Peyer's patch (tissue), 4 donors: Measurements from ENCODE around the gene PRODH. TPM values are rescaled to one million over a fixed set of nuclear protein-coding genes. Genes with fewer than 3 reads are reported as not detected.
"Not testable (repeated sequence)": the region's sequence is repeated elsewhere in the genome, so short reads cannot be mapped to it uniquely, and the experiment has no call there.

Source experiments
- DNase-seq, 3 donors: peaks; one replicate each; pipeline ENCODE4 v3.0.0-alpha.2; 2017 to 2019
- H3K27ac ChIP-seq, 4 donors: fragments of 200-600 bp; sonication (generic); one replicate each; pipeline ENCODE4 v1.5.1; 2016 to 2019
- H3K27me3 ChIP-seq, 2 donors: fragments of 200-600 bp; sonication (generic); one replicate each; pipeline ENCODE4 v1.5.1; 2019
- H3K36me3 ChIP-seq, 3 donors: fragments of 200-600 bp; sonication (generic); one replicate each; pipeline ENCODE4 v1.5.1; 2016 to 2019
- H3K4me1 ChIP-seq, 4 donors: fragments of 200-600 bp; sonication (generic); one replicate each; pipeline ENCODE4 v1.5.1; 2016 to 2019
- H3K4me3 ChIP-seq, 4 donors: fragments of 200-600 bp; sonication (generic); 1 replicate in 3 of 4; 2 replicates in 1 of 4; pipeline ENCODE4 v1.5.1; 2016 to 2019; ENCODE audit warnings: mild to moderate bottlenecking in 1 of 4
- H3K9me3 ChIP-seq, 4 donors: fragments of 200-600 bp; sonication (generic); one replicate each; pipeline ENCODE4 v1.5.1; 2016 to 2019; ENCODE audit warnings: mild to moderate bottlenecking in 1 of 4
- POLR2A ChIP-seq, 2 donors: fragments of 450-650 bp; IDR thresholded peaks; one replicate each; pipeline ENCODE4 v1.5.1; 2017; ENCODE audit warnings: antibody characterized with exemption in 2 of 2, mild to moderate bottlenecking in 2 of 2, moderate library complexity in 2 of 2
- total RNA-seq, 4 donors: library from RNA; depleted of rRNA; stranded (reverse); fragments of >200 nt; gene quantifications; one replicate each; pipeline ENCODE4 v1.1.0, GENCODE V29; 2016
- TF ChIP-seq, protein P1 (sequence below), 6 experiments: fragments of 450-650 bp in 4 of 6; fragments of 200-600 bp in 2 of 6; sonication (generic) in 1 of 6; IDR thresholded peaks; one replicate each; pipeline ENCODE4 v1.5.1; 2017 to 2019; ENCODE audit warnings: antibody characterized with exemption in 6 of 6, mild to moderate bottlenecking in 3 of 6, moderate library complexity in 1 of 6

Gene PRODH
- total RNA-seq, 4 donors from 2014 or later: 12.4 to 360 (median 207) TPM

DNA sequence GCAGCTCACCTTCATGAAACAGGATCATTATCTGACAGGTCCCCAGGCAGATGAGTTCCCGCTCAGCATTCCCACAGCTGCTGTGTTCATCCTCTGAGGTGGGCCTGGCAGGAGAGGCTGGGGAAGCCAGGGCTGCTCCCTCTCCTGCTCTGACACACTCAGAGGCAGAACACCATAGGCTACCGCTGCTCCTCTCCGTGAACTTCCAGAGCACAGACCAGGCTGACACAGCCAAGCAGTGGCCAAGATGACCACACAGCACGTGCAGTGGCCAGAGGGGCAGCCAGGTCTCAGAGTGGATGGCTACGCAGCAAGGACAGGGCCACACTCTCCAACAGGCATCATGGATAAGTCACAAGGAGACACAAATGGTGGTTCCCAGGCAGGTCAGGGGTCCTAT lies 8.5 kb downstream of the PRODH start:
- H3K4me1 ChIP-seq: no peaks in the 10 kb centered on the region
- no peak for DNase-seq
- no peaks in the 10 kb centered on the region for H3K9me3 ChIP-seq
- no peaks in the 10 kb centered on the region for H3K27me3 ChIP-seq
- H3K27ac ChIP-seq: no peak overlapping the region
- H3K36me3 ChIP-seq: no peaks in the 10 kb centered on the region
- TF ChIP-seq POLR2A (IDR thresholded peaks at IDR 0.05): no peak
- TF ChIP-seq, protein P1, sequence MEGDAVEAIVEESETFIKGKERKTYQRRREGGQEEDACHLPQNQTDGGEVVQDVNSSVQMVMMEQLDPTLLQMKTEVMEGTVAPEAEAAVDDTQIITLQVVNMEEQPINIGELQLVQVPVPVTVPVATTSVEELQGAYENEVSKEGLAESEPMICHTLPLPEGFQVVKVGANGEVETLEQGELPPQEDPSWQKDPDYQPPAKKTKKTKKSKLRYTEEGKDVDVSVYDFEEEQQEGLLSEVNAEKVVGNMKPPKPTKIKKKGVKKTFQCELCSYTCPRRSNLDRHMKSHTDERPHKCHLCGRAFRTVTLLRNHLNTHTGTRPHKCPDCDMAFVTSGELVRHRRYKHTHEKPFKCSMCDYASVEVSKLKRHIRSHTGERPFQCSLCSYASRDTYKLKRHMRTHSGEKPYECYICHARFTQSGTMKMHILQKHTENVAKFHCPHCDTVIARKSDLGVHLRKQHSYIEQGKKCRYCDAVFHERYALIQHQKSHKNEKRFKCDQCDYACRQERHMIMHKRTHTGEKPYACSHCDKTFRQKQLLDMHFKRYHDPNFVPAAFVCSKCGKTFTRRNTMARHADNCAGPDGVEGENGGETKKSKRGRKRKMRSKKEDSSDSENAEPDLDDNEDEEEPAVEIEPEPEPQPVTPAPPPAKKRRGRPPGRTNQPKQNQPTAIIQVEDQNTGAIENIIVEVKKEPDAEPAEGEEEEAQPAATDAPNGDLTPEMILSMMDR (IDR thresholded peaks at IDR 0.05): no peak
- no peak overlapping the region for H3K4me3 ChIP-seq

DNA sequence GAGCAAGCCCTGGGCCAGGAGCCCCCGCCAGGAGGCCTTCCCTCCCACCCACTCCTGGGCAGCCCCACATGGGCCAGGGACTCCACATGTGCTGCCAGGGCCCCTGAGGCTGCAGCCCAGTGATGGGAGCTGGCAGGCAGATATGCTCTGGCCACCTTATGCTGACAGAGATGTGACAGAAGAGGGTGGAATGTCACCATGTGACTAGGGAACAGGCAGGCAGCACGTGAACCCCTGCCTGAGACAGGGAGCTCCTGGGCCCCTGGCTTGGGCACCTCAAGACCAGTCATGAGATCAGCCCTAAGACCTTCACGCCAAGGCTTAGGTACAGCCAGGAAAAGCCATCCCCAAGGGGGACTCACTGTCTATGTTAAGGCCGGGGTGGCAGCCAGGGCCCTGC lies 9.1 kb downstream of the PRODH start:
- H3K27me3 ChIP-seq: no peaks in the 10 kb centered on the region
- H3K36me3 ChIP-seq: no peaks in the 10 kb centered on the region
- H3K9me3 ChIP-seq: no peaks in the 10 kb centered on the region
- no peak for TF ChIP-seq POLR2A (IDR thresholded peaks at IDR 0.05)
- TF ChIP-seq, protein P1 (IDR thresholded peaks at IDR 0.05): no peak
- H3K4me3 ChIP-seq: no peak overlapping the region
- no peak for DNase-seq
- no peaks in the 10 kb centered on the region for H3K4me1 ChIP-seq
- H3K27ac ChIP-seq: no peak overlapping the region

DNA sequence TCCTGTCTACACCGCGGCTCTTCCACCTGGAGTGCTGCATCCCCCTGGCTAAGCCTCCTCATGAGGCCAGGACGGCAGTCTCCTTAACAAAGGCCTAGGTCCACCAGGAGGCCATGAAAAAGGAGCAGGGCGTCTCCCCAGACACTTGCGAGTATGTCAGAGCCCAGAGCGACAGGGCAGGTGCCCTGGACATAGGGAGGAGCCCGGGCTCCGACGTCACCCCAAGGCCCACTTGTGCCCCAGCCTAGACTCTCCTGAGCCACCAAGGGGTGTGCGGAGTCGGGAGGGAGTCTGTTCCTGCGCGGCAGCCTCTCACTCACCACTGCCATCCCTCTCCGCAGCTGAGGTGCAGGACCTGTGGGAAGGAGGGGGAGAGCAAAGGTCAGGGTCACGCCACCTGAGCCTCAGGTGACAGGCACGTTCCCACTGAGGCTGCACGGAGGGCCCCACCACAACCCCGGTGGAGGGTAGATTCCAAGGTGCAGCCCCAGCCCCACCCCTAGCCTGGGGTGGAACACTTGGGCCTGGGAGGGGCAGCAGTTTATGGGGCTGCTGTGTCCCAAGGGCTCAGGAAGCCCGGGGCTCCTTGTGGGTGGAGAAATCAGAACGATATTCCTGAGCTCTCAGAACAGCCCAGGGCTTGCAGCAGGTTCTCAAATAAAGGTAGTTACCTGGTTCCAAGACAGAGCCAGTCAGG lies 10.6 kb downstream of the PRODH start:
- no peaks in the 10 kb centered on the region for H3K36me3 ChIP-seq
- H3K27me3 ChIP-seq: no peaks in the 10 kb centered on the region
- peak overlapping the region in 2 of 4 donors; percentile 67 to 77 for H3K27ac ChIP-seq
- no peaks in the 10 kb centered on the region for H3K9me3 ChIP-seq
- no peak for TF ChIP-seq POLR2A (IDR thresholded peaks at IDR 0.05)
- TF ChIP-seq, protein P1 (IDR thresholded peaks at IDR 0.05): no peak
- DNase-seq: no peak
- H3K4me1 ChIP-seq: no peaks in the 10 kb centered on the region
- no peak overlapping the region for H3K4me3 ChIP-seq

DNA sequence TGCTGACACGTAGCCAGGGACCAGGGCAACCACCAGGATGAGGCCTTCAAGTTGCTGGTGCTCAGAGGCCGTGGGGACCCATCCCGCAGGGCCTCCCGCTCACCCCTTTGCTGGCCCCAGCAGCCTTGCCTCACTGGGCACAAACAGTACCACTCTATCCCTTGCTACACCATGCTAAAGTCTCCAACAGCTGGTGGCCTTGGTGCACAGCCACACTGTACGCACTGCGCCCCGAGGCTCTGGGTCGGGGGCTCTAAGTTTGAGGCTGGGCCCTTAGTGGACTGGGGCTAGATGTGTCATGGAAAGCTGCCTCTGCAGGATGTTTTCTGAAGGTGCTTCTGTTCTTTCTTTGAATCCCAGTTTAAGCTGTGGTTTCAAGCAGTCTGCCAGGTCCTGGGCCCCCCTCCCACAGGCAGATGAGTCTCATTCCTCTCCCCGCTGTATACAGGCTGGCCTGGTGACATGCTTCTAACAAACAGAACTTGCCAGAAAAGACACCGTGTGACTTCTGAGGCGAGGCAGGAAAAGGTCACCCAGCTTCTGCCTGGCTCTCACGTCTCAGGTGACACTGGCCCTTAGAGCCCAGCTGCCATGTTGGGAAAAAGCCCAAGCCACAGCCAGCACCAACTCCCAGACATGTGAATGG lies 15.7 kb downstream of the PRODH start:
- not testable (repeated sequence) for H3K4me3 ChIP-seq, DNase-seq, H3K36me3 ChIP-seq, H3K4me1 ChIP-seq, H3K27me3 ChIP-seq, H3K9me3 ChIP-seq, H3K27ac ChIP-seq

DNA sequence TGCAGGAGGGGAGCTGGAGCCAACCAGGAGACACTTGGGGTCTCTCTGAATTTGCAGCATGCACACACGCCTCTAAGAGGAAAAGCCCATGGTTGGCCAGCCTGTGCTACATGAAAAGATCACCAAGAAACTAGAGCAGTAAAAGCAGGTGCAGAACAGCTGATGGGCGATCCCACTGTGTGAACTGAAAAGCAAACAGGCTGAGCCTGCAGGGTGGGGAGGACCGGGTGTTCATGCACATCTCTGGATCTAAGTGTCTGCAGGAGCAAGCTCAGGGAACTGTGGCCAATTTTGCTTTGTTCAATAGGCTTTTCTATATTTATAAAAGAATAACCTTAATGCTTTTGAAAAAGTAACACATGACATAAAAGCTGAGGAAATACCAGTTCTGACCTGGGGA lies 18.3 kb downstream of the PRODH start:
- H3K36me3 ChIP-seq, H3K27ac ChIP-seq, H3K4me3 ChIP-seq, H3K27me3 ChIP-seq, H3K9me3 ChIP-seq, DNase-seq, H3K4me1 ChIP-seq: not testable (repeated sequence)

DNA sequence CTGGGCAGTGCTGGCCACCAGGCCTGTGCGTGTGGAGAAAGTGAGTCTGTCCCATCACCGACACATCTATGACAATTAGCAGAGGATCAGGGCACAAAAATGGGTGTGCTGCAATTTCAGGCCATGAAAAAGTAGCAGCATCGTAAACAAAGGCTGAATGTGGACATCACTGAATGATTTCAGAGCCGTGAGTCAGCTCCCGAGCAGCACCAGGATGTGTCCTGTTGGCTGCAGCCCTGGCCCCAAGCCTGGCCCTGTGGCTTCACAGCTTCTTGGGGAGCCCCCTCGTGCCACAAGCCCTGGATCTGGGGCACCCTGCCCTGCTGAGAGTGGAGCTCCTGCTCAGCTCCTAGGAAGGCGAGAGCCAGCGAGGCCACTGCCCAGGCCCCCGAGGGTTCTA lies 20.5 kb downstream of the PRODH start:
- not testable (repeated sequence) for H3K36me3 ChIP-seq, H3K4me1 ChIP-seq, DNase-seq, H3K27me3 ChIP-seq, H3K9me3 ChIP-seq, H3K27ac ChIP-seq, H3K4me3 ChIP-seq

DNA sequence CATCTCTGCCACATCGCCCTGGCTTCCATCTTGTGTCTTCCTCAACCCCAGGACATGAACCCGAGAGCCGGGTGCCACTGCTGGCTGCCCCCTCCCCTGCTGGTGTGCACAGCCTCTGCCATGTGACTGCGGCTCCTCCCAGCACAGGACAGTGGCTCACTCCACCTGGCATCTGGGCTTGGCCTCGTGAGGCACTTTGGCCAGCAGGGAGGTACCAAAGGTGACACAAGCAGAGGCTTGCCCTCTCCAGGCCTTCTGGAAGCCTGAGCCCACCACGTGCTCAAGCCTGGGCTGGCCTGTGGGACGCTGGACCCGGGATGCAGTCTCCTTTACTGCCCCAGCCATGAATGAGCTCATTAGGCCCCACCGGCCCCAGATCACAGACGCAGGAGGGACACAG lies 21.5 kb downstream of the PRODH start:
- H3K36me3 ChIP-seq, H3K4me1 ChIP-seq, DNase-seq, H3K27me3 ChIP-seq, H3K27ac ChIP-seq, H3K9me3 ChIP-seq, H3K4me3 ChIP-seq: not testable (repeated sequence)

DNA sequence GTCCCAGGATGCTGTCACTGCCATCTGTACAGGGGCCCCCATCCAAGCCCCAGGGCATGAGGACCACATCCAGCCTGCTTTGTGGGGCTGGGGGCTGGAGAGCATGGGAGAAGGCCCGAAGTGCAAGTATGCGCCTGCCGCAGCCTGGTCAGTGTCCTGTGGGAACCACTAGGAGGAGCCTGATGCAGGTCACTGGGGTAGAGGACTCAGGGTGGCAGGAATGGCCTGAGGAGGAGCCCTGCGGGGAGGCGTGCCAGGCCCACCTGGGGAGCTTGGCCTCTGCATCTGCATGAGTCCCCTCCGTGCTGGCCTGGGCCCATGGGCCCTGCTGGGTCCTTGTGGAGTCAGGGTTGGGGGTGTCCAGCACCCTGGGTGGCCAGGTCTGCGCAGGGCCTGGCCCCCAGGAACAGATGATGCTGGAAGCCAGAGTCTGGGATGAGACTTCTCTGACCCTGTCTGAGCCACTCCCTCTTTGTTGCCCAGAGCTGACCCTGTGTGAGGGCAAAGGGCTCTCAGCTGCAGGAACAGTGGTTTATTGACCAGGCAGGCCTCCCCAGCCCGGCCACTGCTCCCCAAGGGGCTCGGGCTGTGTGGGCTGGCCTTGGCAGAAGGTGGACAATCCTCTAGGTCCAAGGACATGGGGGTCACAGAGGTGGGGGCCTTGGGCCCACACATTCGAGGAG lies 23.7 kb downstream of the PRODH start:
- H3K36me3 ChIP-seq, H3K27ac ChIP-seq, H3K4me1 ChIP-seq, DNase-seq, H3K4me3 ChIP-seq, H3K9me3 ChIP-seq, H3K27me3 ChIP-seq: not testable (repeated sequence)

DNA sequence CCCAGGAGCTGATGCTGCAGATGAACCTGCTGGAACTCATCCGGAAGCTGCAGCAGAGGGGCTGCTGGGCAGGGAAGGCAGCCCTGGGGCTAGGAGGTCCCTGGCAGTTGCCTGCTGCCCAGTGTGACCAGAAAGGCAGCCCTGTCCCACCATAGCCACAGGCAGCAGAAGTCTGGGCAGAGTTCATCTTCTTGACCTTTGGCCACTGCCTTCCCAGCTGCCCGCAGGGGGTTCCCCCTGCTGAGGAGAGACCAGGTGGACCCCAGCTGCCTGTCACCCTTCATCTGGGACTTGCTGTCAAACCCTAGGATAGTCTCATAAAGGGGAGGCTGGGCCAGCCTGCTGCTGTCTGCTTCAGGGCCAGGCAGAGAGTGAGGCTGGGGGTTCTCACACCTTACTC lies 24.6 kb downstream of the PRODH start:
- H3K36me3 ChIP-seq, H3K9me3 ChIP-seq, H3K4me1 ChIP-seq, DNase-seq, H3K27me3 ChIP-seq, H3K4me3 ChIP-seq, H3K27ac ChIP-seq: not testable (repeated sequence)
